Measurements from ENCODE around the gene ZNF558. TPM values are rescaled to one million over a fixed set of nuclear protein-coding genes. Genes with fewer than 3 reads are reported as not detected.
A peak's percentile ranks its signal among the peaks of the same experiment; 100 is the strongest.

Gene ZNF558
- total and polyA plus RNA-seq, 2 of the 8 experiments (the other 6 are each of a cell fraction or from before 2014, with no cell fraction given) = 4.3 to 14.3 TPM

- peak; percentile 21; the same call in 1 of the 2 replicates for TF ChIP-seq SUZ12 (IDR thresholded peaks at IDR 0.05; ENCODE audit: low read length)
- TF ChIP-seq GTF2F1 (IDR thresholded peaks at IDR 0.05; ENCODE audit: borderline replicate concordance, low read depth, low read length) = no peak
- no peak for TF ChIP-seq CHD1 (IDR thresholded peaks at IDR 0.05; ENCODE audit: low read depth, low read length)
- peak; percentile 90 for TF ChIP-seq ASH2L (IDR thresholded peaks at IDR 0.05; ENCODE audit: low read length)
- TF ChIP-seq NRF1 (IDR thresholded peaks at IDR 0.05; ENCODE audit: low read depth, low read length) = no peak
- TF ChIP-seq USF2 (IDR thresholded peaks at IDR 0.05; ENCODE audit: low read length) = no peak
- TF ChIP-seq RXRA (IDR thresholded peaks at IDR 0.05; ENCODE audit: insufficient read depth, low read depth, low read length) = no peak
- TF ChIP-seq SIN3A (conservative IDR thresholded peaks at IDR 0.05 in 1 of 2, IDR thresholded peaks at IDR 0.05 in 1 of 2; ENCODE audit: low read depth in 1 of 2, low read length in 2 of 2) = peak in 1 of 2 experiments; percentile 3; a peak in 2 of 4 replicates
- TF ChIP-seq FOSL1 (IDR thresholded peaks at IDR 0.05; ENCODE audit: insufficient read depth, low read depth, low read length) = no peak
- TF ChIP-seq TAF1 (IDR thresholded peaks at IDR 0.05; ENCODE audit: low read depth, low read length) = no peak; the same call in 1 of the 2 replicates
Measured at GRCh38 chr19:8832132-8833021, at the start of gene ZNF558, which contains the start of gene MBD3L1 (continued).
